Pons (tissue), 1 donor: Measurements from ENCODE around the gene C20orf96.
"Not testable (repeated sequence)": the region's sequence is repeated elsewhere in the genome, so short reads cannot be mapped to it uniquely, and the experiment has no call there.

Experiments used
- DNase-seq: peaks from one replicate; pipeline ENCODE4 v3.0.0-alpha.2; 2016; ENCODE audit warnings: low spot score

C20orf96 gene

GRCh38 chr20:278607-279571 is 11.7 kb downstream of the C20orf96 start:
- no peak for DNase-seq

GRCh38 chr20:278181-278580 is 12.4 kb downstream of the C20orf96 start:
- no peak for DNase-seq

GRCh38 chr20:277496-277781 is 13.1 kb downstream of the C20orf96 start:
- no peak for DNase-seq

GRCh38 chr20:276620-277495 is 13.7 kb downstream of the C20orf96 start:
- DNase-seq: no peak

- DNase-seq: no peak
These were observed 14.8 kb downstream of the C20orf96 start for GRCh38 chr20:275791-276190.

- DNase-seq: no peak
These were observed 16.7 kb downstream of the C20orf96 start for GRCh38 chr20:273884-274283.

- DNase-seq: no peak
These were observed 17.8 kb downstream of the C20orf96 start for GRCh38 chr20:272718-273117.

- no peak for DNase-seq
These were observed 19.0 kb downstream of the C20orf96 start for GRCh38 chr20:271528-271927.

- DNase-seq: no peak
These were observed 19.5 kb downstream of the C20orf96 start for GRCh38 chr20:271069-271468.

- DNase-seq: no peak
These were observed 20.0 kb downstream of the C20orf96 start for GRCh38 chr20:270517-270916.

- DNase-seq: peak; percentile 50
These were observed 23.7 kb downstream of the C20orf96 start for GRCh38 chr20:266596-267562.

- DNase-seq: no peak
These were observed 26.8 kb downstream of the C20orf96 start for GRCh38 chr20:263701-264100.

GRCh38 chr20:259981-260380 is 30.6 kb downstream of the C20orf96 start:
- no peak for DNase-seq

- DNase-seq: no peak
These were observed 31.6 kb downstream of the C20orf96 start for GRCh38 chr20:258963-259362.

- no peak for DNase-seq
These were observed 32.2 kb downstream of the C20orf96 start for GRCh38 chr20:258269-258858.

GRCh38 chr20:257419-257818 is 33.1 kb downstream of the C20orf96 start, which contains the start of gene DEFB132:
DEFB132 (plus strand) TSS chr20:257724; CDS start chr20:257779, 55 bp downstream.
- DNase-seq: no peak

GRCh38 chr20:253447-253846 is 37.1 kb downstream of the C20orf96 start:
- DNase-seq: not testable (repeated sequence)

- DNase-seq: no peak
These were observed 37.7 kb downstream of the C20orf96 start for GRCh38 chr20:252801-253200.

- no peak for DNase-seq
These were observed 39.2 kb downstream of the C20orf96 start for GRCh38 chr20:251354-251753.

- DNase-seq: no peak
These were observed 47.6 kb downstream of the C20orf96 start for GRCh38 chr20:242905-243304.

- DNase-seq: no peak
These were observed 52.6 kb downstream of the C20orf96 start for GRCh38 chr20:237929-238328.
